Panc1 (cell line): ENCODE data around the gene EPHB2. TPM values are rescaled to one million over a fixed set of nuclear protein-coding genes. Genes with fewer than 3 reads are reported as not detected.

ENCODE experiments used
- ATAC-seq: fragments of 200-7000 bp; cut with Tn5 transposase; 2 replicates; pipeline ENCODE4 v1.9.1; 2020; ENCODE audit warnings: mild to moderate bottlenecking, moderate library complexity
- BruUV-seq: library from RNA; stranded (reverse); fragments of 400-500 nt; replicated peaks from 2 replicates; lab custom pipeline; 2021; lab: Mats Ljungman, UMichigan
- CTCF ChIA-PET: fragments of 300-600 bp; sonication (Branson Sonifier 250); formaldehyde crosslinking; loops from one replicate; lab custom pipeline; 2022; ENCODE audit warnings: antibody characterized with exemption; lab: Charles Lee
- POLR2A ChIA-PET: fragments of 300-600 bp; sonication (Branson Sonifier 250); formaldehyde crosslinking; loops from one replicate; lab custom pipeline; 2022; ENCODE audit warnings: antibody characterized with exemption; lab: Charles Lee
- DNase-seq: peaks from one replicate; pipeline ENCODE4 v3.0.0-alpha.2; 2010; ENCODE audit warnings: low read depth, low spot score
- H3K27ac ChIP-seq: 2 replicates; pipeline ENCODE4 v1.5.1; 2011; ENCODE audit warnings: mild to moderate bottlenecking, low read length, inconsistent platforms
- H3K27me3 ChIP-seq: fragments of 200-500 bp; sonication (Bioruptor generic); 2 replicates; pipeline ENCODE4 v1.6.0; 2014; ENCODE audit warnings: low read length, inconsistent platforms; ENCODE audit not compliant: control insufficient read depth, insufficient read depth
- H3K36me3 ChIP-seq: fragments of 200-500 bp; sonication (Bioruptor generic); 2 replicates; pipeline ENCODE4 v1.5.1; 2014; ENCODE audit warnings: inconsistent platforms, mild to moderate bottlenecking, low read length, moderate library complexity; ENCODE audit not compliant: control insufficient read depth, insufficient read depth
- H3K4me1 ChIP-seq: 2 replicates; pipeline ENCODE4 v1.5.1; 2011; ENCODE audit warnings: inconsistent platforms, mild to moderate bottlenecking, low read length, moderate library complexity; ENCODE audit not compliant: control insufficient read depth, insufficient read depth
- H3K4me3 ChIP-seq, 2 experiments: 2 replicates each; pipeline ENCODE4 v1.5.1; 2011 to 2012; ENCODE audit warnings: low read depth in 2 of 2, low read length in 2 of 2, mild to moderate bottlenecking in 2 of 2, inconsistent platforms in 1 of 2, moderate library complexity in 1 of 2
- H3K9me3 ChIP-seq: fragments of 200-500 bp; sonication (Bioruptor generic); 2 replicates; pipeline ENCODE4 v1.5.1; 2014; ENCODE audit warnings: low read depth, mild to moderate bottlenecking, inconsistent platforms, low read length, moderate library complexity; ENCODE audit not compliant: control insufficient read depth, insufficient read depth
- POLR2AphosphoS5 ChIP-seq: IDR thresholded peaks from 2 replicates; pipeline ENCODE4 v1.6.1; 2012; ENCODE audit warnings: mild to moderate bottlenecking, low read depth, low read length, moderate library complexity
- SIN3A ChIP-seq: IDR thresholded peaks from 2 replicates; pipeline ENCODE4 v1.6.1; 2012; ENCODE audit warnings: low read depth, mild to moderate bottlenecking, low read length, moderate library complexity, borderline replicate concordance; ENCODE audit not compliant: insufficient read depth
- TCF7L2 ChIP-seq: IDR thresholded peaks from 2 replicates; pipeline ENCODE4 v1.6.1; 2011; ENCODE audit warnings: mild to moderate bottlenecking, low read depth, low read length, inconsistent platforms
- in situ Hi-C: cut with HindIII; loops from 2 replicates; pipeline ENCODE4 v1.10.0; 2016; ENCODE audit warnings: low sequenced_read_pairs, low pct_unique_long_range_greater_than_20kb
- intact Hi-C: fragments of 100-400 bp; cut with micrococcal nuclease; formaldehyde crosslinking; loops from one replicate; pipeline ENCODE4 v1.10.0; 2022; ENCODE audit not compliant: unreplicated experiment
- total RNA-seq: library from RNA; stranded (reverse); gene quantifications from one replicate; pipeline ENCODE4 v1.2.1, GENCODE V29; 2021; ENCODE audit not compliant: unreplicated experiment
- TF ChIP-seq, protein P1 (sequence below), 2 experiments: IDR thresholded peaks; 2 replicates each; pipeline ENCODE4 v1.6.1; 2011 to 2012; ENCODE audit warnings: low read depth in 2 of 2, control low read depth in 1 of 2, low read length in 1 of 2, mild to moderate bottlenecking in 1 of 2, moderate library complexity in 1 of 2; ENCODE audit not compliant: insufficient read depth in 1 of 2
- TF ChIP-seq, protein P2 (sequence below): fragments of 450-650 bp; IDR thresholded peaks from 2 replicates; pipeline ENCODE4 v1.5.1; 2017; ENCODE audit warnings: mild to moderate bottlenecking

Gene EPHB2
- total RNA-seq, 1 experiment from 2014 or later, result 29.0 TPM

DNA sequence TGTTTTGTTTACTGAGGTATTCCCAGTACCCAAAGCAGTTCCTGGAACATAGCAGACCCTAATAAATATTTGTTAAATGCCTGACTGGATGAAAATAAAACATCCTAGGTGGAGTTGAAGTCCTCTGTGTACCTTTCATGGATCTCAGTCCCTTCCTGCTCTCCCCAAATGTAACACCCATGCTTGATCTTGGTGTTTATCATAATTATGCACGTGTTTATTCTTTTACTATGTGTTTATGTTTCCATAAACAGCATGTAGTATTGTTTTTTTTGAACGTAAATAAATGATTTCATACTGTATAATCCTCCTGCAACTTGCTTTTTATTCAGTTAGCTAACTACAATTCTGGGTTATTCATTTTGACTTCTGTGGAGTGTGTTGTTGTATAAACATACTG lies 257.2 kb downstream of the EPHB2 start:
- Histone ChIP-seq H3K4me1 (no peaks in the 10 kb centered on the region), H3K4me3 (no peak overlapping the region), H3K36me3 (no peaks in the 10 kb centered on the region), H3K9me3 (no peaks in the 10 kb centered on the region), H3K27me3 (peaks cover 14% of the 10 kb centered on the region), H3K27ac (no peak overlapping the region)
- BruUV-seq, result no TSS peak
- intact Hi-C loops (loop anchor here (5.0 kb wide), 1 partner anchor 301 kb away; no protein-coding TSS in a partner anchor), in situ Hi-C loops (no loop called here)
- ATAC-seq (no peak), DNase-seq (no peak)
- TF ChIP-seq, protein P1, sequence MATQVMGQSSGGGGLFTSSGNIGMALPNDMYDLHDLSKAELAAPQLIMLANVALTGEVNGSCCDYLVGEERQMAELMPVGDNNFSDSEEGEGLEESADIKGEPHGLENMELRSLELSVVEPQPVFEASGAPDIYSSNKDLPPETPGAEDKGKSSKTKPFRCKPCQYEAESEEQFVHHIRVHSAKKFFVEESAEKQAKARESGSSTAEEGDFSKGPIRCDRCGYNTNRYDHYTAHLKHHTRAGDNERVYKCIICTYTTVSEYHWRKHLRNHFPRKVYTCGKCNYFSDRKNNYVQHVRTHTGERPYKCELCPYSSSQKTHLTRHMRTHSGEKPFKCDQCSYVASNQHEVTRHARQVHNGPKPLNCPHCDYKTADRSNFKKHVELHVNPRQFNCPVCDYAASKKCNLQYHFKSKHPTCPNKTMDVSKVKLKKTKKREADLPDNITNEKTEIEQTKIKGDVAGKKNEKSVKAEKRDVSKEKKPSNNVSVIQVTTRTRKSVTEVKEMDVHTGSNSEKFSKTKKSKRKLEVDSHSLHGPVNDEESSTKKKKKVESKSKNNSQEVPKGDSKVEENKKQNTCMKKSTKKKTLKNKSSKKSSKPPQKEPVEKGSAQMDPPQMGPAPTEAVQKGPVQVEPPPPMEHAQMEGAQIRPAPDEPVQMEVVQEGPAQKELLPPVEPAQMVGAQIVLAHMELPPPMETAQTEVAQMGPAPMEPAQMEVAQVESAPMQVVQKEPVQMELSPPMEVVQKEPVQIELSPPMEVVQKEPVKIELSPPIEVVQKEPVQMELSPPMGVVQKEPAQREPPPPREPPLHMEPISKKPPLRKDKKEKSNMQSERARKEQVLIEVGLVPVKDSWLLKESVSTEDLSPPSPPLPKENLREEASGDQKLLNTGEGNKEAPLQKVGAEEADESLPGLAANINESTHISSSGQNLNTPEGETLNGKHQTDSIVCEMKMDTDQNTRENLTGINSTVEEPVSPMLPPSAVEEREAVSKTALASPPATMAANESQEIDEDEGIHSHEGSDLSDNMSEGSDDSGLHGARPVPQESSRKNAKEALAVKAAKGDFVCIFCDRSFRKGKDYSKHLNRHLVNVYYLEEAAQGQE (IDR thresholded peaks at IDR 0.05; ENCODE audit: insufficient read depth in 1 of 2, low read depth in 2 of 2, low read length in 1 of 2), result no peak
- TF ChIP-seq POLR2AphosphoS5, result no peak
- no peak for TF ChIP-seq TCF7L2
- TF ChIP-seq, protein P2, sequence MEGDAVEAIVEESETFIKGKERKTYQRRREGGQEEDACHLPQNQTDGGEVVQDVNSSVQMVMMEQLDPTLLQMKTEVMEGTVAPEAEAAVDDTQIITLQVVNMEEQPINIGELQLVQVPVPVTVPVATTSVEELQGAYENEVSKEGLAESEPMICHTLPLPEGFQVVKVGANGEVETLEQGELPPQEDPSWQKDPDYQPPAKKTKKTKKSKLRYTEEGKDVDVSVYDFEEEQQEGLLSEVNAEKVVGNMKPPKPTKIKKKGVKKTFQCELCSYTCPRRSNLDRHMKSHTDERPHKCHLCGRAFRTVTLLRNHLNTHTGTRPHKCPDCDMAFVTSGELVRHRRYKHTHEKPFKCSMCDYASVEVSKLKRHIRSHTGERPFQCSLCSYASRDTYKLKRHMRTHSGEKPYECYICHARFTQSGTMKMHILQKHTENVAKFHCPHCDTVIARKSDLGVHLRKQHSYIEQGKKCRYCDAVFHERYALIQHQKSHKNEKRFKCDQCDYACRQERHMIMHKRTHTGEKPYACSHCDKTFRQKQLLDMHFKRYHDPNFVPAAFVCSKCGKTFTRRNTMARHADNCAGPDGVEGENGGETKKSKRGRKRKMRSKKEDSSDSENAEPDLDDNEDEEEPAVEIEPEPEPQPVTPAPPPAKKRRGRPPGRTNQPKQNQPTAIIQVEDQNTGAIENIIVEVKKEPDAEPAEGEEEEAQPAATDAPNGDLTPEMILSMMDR, result no peak
- TF ChIP-seq SIN3A, result no peak
- ChIA-PET CTCF (no interaction called here), POLR2A (no interaction called here)

DNA sequence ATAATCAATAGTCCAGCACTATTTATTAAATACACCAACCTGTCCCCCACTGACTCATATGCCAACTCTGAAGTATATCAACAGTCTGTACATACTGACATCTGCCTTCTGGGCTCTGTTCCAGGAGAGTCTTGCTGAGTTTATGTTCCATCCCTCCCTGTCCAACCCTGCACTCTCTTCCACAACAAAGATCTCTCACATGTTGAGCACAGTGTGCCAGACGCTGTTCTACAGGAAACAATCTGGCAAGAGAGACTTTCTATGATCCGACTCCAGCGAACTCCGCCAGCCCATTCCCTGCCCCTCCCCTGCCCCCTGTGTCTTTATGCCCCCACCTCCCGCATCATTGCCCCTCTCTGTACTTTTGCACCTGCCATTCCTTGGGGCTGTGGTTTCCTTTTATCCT lies 258.7 kb downstream of the EPHB2 start:
- in situ Hi-C loops, result no loop called here
- Histone ChIP-seq H3K27ac (no peak overlapping the region), H3K27me3 (peaks cover 14% of the 10 kb centered on the region), H3K36me3 (no peaks in the 10 kb centered on the region), H3K9me3 (no peaks in the 10 kb centered on the region), H3K4me3 (no peak overlapping the region), H3K4me1 (no peaks in the 10 kb centered on the region)
- TF ChIP-seq POLR2AphosphoS5 (no peak), SIN3A (no peak), TCF7L2 (no peak)
- TF ChIP-seq, protein P2, result no peak
- TF ChIP-seq, protein P1 (IDR thresholded peaks at IDR 0.05; ENCODE audit: insufficient read depth in 1 of 2, low read depth in 2 of 2, low read length in 1 of 2), result no peak
- intact Hi-C loops, result loop anchor here (5.0 kb wide), 1 partner anchor 302 kb away; no protein-coding TSS in a partner anchor
- ChIA-PET POLR2A (no interaction called here), CTCF (no interaction called here)
- DNase-seq, result no peak
- no TSS peak for BruUV-seq
- ATAC-seq, result peak; percentile 64; the same call in 1 of the 2 replicates
